Bone marrow (tissue), 2 donors: ENCODE results near the gene DLX2.
A peak's percentile ranks its signal among the peaks of the same experiment; 100 is the strongest.
"Not testable (repeated sequence)": the region's sequence is repeated elsewhere in the genome, so short reads cannot be mapped to it uniquely, and the experiment has no call there.

Source experiments
- DNase-seq, 2 donors: peaks; one replicate each; lab custom pipeline; 2025; lab: John Stamatoyannopoulos, UW

The DLX2 gene

GRCh38 chr2:172102391-172103359 lies at the start of gene DLX2:
DLX2 (minus strand) TSS chr2:172102900; CDS start chr2:172102538, 362 bp downstream.
- DNase-seq, result peak in 1 of 2 donors; percentile 71

- DNase-seq, result no peak
These were observed 45.4 kb upstream of the DLX2 start for GRCh38 chr2:172147944-172148650.

- DNase-seq, result no peak
These were observed 41.1 kb upstream of the DLX2 start for GRCh38 chr2:172143817-172144216.

GRCh38 chr2:172138727-172139126 lies 36.0 kb upstream of the DLX2 start:
- not testable (repeated sequence) for DNase-seq

- DNase-seq, result no peak
These were observed 35.2 kb upstream of the DLX2 start for GRCh38 chr2:172137943-172138342.

- no peak for DNase-seq
These were observed 34.4 kb upstream of the DLX2 start for GRCh38 chr2:172137109-172137508.

- no peak for DNase-seq
These were observed 32.7 kb upstream of the DLX2 start for GRCh38 chr2:172135446-172135845.

GRCh38 chr2:172134270-172134669 lies 31.6 kb upstream of the DLX2 start:
- DNase-seq, result no peak

GRCh38 chr2:172131713-172132555 lies 29.2 kb upstream of the DLX2 start:
- DNase-seq, result no peak

GRCh38 chr2:172129404-172129803 lies 26.7 kb upstream of the DLX2 start:
- no peak for DNase-seq

- DNase-seq, result no peak
These were observed 25.8 kb upstream of the DLX2 start for GRCh38 chr2:172128484-172128883.

GRCh38 chr2:172120118-172120517 lies 17.4 kb upstream of the DLX2 start:
- no peak for DNase-seq

GRCh38 chr2:172119089-172119488 lies 16.4 kb upstream of the DLX2 start:
- DNase-seq, result no peak

GRCh38 chr2:172116107-172116506 lies 13.4 kb upstream of the DLX2 start:
- no peak for DNase-seq

- DNase-seq, result no peak
These were observed 11.9 kb upstream of the DLX2 start for GRCh38 chr2:172114579-172114978.

GRCh38 chr2:172114176-172114575 lies 11.5 kb upstream of the DLX2 start:
- not testable (repeated sequence) for DNase-seq

- no peak for DNase-seq
These were observed 10.9 kb upstream of the DLX2 start for GRCh38 chr2:172113617-172114016.

GRCh38 chr2:172109988-172110811 lies 7.5 kb upstream of the DLX2 start:
- no peak for DNase-seq

- DNase-seq, result no peak
These were observed 6.7 kb upstream of the DLX2 start for GRCh38 chr2:172109256-172109987.

- no peak for DNase-seq
These were observed 5.9 kb upstream of the DLX2 start for GRCh38 chr2:172108587-172108930.
